ENCODE results near the gene SVEP1.

GRCh38 chr9:110592044-110592830 is 12.7 kb upstream of the SVEP1 start:
- TF ChIP-seq CTCF (IDR thresholded peaks at IDR 0.05; ENCODE audit: poor library complexity) (no peak), EZH2 (IDR thresholded peaks at IDR 0.05; ENCODE audit: borderline replicate concordance) (no peak), EZH2phosphoT487 (IDR thresholded peaks at IDR 0.05; ENCODE audit: low read depth, severe bottlenecking, unreplicated experiment) (no peak)

Data from hepatocyte (in vitro differentiated cells).